Activated T-helper 1 cell treated with Interleukin-2 at 50 U/mL for 16 hours (primary cell): ENCODE results near the gene RPTOR.

Experiments
- DNase-seq: peaks from one replicate; pipeline ENCODE4 v3.0.0-alpha.2; 2020; ENCODE audit warnings: low read depth

RPTOR gene

DNA sequence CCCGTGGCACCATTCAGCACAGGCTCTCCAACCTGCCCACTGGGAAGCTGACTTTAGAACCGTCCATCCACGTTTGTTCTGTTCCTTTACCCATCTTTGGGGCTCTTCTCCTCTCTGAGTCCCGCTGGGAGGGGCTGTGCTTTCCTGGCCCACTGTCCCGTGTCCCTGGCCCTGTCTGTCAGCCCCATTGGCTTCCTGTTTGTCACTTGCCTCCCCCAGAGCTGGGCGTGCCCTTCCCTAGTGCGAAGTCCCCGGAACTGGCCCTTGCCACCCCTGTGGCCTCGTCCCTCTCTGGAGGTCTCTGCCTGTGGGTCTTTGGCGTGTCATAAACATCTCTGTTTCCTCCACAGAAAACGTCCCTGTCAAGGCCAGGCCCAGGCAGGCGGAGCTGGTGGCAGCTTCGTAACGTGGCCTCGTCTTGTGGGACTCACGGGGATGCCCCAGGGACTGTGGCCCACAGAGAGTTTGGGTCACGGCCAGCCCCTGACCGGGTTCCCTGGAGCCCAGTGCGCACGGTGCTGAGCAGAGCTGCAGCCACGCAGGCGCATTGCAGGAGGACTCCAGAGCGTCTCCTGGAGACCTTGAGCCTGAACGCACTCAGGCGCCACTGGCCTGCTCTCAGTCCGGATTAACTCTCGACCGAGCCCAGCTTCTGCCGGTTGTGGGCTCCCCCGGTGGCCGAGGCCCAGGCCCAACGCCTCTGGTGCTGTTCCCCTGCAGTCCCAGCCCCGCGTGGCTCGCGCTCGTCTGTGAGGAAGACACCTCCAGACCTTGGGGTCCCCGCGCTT, 454.3 kb downstream of the RPTOR start:
- DNase-seq = no peak

DNA sequence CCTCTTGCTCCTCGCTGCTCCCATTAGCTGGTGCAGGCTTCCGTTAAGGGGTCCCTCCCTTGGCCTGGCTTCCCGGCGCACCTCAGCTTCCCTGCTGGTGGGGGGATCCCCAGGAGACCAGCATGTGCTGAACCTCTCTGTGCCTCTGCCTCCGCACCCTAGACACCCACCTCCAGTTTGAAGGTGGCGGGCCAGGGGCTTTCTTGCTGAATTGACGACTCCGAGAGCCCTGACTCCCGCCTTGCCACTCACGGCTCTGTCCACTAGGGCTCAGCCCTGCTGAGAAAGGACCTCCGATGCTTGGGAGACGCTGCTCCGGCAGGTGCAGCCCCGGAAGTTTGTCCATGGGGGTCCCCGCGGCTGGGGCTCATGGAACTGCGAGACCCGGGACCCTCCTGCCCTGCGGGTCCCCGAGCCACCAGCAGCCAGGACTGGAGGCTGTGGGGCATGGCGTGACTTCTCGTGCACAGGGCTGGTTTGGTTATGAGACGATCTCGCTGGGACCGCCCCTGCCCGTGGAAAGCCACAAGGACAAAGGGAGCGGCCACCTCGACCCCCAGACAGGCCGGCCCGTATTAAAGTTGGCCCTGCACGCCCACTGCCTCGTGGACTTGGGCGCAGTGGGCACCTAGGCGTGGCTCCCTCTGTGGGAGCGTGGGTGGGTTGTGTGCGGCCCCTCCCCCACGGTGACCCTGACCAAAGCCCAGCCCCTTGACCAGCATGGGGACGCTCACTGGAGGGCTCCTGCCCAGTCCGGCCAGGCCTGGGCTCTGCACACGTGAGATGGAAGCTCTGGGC, 455.1 kb downstream of the RPTOR start:
- DNase-seq = no peak

DNA sequence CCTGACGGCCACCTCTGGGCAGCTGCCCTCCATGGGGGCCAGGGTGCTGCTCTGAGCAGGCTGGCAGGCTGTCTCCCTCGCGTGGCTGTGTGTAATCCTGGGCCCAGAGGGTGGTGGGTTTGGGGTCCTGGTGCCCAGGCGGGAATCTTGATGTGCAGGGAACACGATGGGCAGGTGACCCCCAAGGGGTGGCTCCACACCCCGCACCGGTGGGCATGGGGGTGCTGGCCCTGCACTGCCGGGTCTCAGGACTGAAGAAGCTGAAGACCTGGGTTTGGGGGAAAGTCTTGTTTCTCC, 455.6 kb downstream of the RPTOR start:
- no peak for DNase-seq

DNA sequence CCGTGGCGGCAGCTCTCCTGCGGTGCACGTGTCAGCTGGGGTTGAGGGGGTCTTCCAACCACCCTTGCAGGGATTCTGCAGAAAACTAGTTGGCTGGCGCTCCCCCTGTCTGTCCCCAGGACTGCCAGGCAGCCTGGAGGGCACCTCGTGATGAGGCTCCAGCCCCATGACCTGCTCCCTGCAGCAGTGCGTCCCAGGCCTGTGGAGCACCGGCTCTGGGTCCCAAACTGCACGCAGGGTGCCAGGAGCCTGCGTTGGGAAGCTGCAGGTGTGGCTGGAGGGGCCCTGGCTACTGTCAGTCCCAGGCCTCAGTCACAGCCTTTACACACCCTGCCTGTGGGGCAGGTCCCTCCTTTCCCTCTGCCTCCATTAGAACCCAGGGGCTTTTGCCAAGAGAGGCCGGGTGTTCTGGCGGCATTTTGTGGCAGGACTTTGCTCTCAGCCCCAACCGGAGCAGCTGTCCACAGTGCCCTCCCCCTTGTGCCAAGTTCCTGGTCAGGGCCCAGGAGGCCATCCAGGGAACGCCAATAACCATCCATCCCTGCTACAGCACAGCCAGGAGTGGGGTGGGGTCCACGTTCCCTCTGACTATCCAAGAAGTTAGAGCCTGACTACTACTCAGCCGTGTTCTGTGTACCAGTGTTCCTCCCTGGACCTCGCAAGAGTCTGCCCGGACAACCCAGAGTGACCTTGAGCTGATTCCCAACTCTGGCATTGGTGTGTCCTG, 456.2 kb downstream of the RPTOR start:
- DNase-seq = no peak

DNA sequence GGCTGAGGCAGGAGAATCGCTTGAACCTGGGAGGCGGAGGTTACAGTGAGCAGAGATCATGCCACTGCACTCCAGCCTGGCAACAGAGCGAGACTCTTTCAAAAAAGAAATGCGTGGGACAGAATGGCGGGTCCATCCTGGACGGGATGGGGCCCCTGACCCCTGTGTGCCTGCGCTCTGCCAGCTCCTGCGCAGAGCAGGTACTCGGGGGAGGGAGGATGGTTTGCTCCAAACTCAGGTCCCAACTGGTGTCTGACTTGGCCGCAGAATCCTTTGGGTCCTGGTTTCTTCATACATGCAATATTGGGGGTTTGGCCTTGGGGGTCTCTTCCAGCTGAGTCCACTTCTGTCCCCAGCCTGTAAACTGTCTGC, 457.4 kb downstream of the RPTOR start:
- no peak for DNase-seq

DNA sequence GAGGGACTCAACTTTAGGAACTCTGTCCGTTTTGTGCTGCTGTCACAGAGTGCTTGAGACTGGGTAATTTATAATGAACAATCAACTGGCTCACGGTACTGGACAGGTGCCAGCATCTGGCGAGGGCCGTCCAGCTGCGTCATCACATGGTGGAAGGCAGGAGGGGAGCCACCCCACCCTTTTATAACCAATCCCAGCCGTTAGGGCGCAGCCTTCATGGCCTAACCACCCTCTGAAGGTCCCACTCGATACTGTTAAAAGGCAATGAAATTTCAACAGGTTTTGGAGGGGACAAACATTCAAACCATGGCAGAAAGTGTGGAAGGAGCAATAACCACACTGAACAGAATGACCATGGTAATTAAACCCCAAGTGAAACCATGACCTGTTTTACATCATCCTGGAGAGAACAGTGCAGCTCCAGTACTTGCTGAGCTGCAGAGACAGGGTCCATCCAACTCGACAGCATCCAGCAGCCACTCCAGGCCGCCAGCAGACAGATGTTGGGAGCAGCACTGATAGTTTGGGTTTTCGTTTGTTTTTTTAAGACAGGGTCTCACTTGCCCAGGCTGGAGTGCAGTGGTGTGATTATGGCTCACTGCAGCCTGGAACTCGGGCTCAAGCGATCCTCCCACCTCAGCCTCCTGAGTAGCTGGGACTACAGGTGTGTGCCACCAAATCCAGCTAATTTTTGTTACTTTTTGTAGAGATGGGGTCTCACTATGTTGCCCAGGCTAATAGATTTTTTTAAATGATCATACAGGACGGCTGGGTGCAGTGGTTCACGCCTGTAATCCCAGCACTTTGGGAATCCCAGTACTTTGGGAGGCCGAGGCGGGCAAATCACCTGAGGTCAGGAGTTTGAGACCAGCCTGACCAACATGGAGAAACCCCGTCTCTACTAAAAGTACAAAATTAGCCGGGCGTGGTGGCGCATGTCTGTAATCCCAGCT, 458.0 kb downstream of the RPTOR start:
- DNase-seq = no peak

DNA sequence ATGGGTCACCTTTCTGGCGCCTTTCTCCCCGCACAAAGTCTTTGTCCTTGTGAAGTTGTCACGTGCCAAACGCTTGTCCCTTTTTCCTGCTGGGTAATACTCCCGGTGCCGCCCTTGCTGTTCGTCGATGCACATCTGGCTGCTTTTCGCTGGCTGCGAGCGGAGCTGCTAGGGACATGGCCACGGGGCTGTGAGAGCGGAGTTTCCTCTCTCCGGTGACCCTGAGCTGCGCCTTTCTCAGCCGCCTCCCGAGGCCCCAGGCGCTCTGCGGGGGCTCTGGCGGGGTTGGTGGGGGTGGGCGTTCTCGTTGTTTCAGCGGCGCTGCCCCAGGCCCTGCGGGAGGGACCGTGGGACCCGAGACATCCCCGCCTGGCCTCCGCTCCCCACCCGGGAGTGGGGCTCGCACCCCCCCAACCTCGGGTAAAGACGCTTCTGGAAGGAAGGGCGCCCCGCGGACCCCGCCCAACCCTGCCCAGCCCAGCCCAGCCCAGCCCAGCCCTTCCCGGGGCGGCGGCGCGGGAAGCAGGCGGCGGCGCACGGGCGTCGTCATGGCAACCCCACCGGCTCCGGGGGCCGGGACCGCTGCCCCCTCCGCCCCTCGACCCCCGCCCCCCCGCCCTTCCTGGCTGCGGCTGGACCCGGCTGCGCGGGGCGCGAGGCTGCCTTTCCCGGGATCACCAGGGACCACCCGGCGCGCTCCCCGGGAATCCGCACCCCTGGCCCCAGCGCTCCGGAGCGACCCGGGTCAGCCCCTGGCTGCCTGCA, 459.3 kb downstream of the RPTOR start:
- DNase-seq = no peak

DNA sequence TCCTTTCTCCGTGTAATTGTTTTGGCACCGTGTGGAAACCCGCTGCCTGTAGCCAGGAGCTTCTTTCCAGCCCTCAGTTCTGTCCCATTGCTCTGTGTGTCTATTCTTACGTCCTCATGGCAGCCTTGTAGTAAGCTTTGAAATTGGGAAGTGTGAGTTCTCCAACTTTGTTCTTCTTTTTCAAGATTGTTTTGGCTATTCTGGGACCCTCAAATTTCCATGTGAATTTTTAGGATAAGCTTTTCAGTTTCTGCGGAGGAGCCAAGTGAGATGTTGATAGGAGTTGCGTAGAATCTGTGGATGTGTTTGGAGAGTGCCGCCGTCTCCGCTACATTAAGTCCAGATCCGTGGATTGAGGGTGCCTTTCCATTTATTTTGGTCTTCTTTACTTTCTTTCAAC, 462.3 kb downstream of the RPTOR start:
- no peak for DNase-seq

DNA sequence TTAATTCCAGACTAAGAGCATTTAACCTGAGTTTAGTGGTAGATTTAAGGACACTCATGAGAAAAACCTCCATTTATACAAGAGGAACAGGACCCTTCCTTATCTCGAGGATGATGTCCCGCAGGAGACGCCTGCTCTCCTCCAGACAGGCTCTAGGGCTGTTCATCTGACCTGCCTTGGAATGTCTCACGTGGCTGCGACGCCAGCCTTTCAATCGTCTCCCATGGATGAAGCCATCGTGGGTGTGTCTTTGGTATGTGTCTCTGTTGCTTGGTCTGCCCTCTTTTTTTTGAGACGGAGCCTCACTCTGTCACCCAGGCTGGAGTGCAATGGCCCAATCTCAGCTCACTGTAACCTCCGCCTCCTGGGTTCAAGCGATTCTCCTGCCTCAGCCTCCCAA, 463.5 kb downstream of the RPTOR start:
- no peak for DNase-seq

DNA sequence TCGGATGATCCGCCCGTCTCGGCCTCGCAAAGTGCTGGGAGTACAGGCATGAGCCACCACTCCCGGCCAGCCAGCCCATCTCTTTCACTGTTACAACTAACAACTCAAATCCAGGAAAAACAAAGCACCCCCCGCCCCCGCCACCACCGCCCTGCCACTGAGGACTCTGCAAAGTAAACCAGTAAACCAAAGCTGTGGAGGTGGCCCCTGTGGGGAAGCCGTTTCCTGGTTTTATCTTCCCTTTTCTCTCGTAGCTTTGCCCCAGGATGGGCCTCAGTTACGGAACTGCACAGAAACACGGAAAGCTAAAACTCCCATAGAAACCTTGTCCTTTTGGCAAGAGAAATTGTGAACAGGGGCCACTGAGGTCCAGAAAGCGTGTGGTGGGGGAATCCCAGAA, 464.5 kb downstream of the RPTOR start:
- no peak for DNase-seq

DNA sequence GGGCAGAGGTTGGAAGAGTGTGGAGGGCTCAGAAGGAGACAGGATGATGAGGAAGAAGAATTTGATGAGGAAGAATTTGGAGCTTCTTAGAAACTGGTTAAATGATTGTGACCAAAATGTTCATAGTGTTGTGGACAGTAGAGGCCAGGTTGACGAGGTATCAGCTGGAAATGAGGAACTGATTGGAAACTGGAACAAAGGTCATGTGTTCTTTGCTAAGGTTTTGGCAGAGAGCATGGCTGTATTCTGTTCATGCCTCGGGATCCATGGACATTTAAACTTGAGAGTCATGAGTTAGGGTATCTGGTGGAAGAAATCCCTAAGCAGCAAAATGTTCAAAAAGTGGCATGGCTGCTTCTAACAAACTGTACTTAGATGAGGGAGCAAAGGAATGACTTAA, 466.3 kb downstream of the RPTOR start:
- no peak for DNase-seq

DNA sequence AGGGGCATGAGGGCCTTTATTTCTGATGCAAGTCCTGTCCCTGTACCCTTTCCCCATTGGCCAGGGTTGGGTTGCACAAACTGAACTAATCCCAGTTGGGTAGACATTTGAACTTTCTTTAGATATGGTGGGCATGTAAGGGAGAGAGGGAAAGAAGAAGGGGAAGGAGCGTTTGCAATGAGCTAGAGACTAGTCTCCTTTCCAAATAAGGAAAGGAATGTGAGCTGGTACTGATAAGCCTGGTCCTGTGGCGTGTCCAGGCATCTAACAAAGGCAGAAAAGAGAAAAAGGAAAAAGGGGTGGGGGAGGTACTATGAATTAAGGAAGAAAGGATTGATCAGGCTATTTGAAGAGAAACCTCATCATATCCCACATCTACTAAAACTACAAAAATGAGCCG, 467.3 kb downstream of the RPTOR start:
- DNase-seq = no peak

DNA sequence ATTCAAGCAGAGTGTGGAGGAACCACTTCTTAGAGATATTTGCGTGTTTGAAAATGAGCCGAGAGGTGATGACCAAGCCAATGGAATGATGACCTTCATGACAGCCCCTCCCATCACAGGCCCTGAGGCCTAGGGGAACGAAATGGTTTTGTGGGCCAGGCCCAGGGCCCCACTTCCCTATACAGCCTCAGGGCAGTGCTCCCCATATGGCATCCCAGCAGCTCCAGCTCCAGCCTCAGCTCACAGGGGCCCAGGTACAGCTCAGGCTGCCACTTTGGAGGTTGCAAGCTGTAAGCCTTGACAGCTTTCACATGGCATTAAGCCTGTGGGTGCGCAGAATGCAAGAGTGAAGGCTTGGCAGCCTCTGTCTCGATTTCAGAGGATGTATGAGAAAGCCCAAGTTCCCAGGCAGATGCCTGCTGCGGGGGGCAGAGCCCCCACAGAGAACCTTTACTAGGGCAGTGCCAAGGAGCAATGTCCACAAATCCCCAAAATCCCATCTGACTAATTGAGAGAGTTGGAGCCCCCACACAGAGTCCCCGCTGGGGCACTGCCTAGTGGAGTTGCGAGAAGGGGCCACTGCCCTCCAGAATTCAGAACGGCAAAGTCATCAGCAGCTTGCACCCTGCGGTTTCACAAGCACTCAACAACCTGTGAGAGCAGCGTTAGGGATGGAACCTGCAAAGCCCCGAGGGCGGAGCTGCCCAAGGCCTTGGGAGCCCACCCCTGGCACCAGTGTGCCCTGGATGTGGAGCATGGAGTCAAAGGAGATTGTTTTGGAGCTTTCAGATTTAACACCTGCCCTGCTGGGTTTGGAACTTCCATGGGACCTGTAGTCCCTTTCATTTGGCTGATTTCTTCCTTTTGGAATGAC, 468.2 kb downstream of the RPTOR start:
- DNase-seq = no peak

DNA sequence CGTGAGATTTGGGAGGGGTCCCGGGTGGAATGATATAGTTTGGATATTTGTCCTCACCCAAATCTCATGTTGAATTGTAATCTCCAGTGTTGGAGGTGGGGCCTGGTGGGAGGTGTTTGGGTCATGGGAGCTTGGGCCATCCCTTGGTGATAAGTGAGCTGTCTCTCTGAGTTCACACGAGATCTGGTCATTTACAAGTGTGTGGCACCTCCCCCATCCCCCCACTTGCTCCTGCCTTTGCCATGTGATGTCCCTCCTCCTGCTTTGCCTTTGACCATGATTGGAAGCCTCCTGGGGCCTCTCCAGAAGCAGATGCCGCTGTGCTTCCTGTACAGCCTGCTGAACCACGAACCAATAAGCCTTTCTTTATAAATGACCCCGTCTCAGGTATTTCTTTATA, 469.0 kb downstream of the RPTOR start:
- DNase-seq = no peak

DNA sequence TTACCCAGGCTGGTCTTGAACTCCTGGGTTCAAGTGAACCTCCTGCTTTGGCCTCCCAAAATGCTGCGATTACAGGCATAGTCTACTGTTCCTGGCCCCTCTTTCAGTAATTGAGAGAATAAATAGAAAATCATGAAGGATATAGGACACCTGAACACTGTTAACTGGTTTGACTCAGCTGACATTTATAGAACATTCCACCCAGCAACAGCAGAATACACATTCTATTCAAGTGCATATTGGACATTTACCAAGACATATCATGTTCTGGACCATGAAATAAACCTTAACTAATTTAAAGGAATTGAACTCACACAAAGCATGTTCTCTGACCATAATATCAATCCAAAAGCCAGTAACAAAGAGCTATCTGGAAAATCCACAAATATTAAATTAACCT, 470.5 kb downstream of the RPTOR start:
- DNase-seq = no peak
